Measurements from ENCODE around the gene SELPLG. TPM values are rescaled to one million over a fixed set of nuclear protein-coding genes. Genes with fewer than 3 reads are reported as not detected.

The SELPLG gene
- total and polyA plus RNA-seq, 10 donors = 23.6 to 220 (median 72.4) TPM

DNA sequence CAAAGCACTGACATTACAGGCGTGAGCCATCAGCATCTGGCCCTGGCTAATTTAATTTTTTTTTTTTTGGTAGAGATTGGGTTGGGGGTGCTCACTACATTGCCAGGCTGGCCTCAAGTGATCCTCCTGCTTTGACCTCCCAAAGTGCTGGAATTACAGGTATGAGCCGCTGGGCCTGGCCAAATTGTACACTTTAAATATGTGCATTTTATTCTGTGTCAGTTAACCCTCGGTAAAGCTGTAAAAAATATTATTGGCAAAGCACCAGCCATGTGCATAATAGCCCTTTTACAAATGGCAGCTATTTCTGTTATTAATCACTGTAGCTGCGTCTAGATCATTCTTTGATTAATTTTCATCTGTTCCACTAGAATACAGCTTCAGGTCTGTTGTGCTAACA lies 47.8 kb downstream of the SELPLG start:
- Histone ChIP-seq H3K36me3 (no peaks in the 10 kb centered on the region), H3K27me3 (replicated peaks in 1 of 7) (no peaks in the 10 kb centered on the region), H3K4me3 (no peak overlapping the region), H3K4me1 (peaks cover 0 to 9% (median 0%) of the 10 kb centered on the region in 6 donors), H3K9me3 (no peaks in the 10 kb centered on the region), H3K27ac (no peak overlapping the region)
- 77 to 87% (median 85%) methylated on average over 4 of the region's 4 CpGs for WGBS, 5 donors
- no peak for TF ChIP-seq POLR2A (IDR thresholded peaks at IDR 0.05)
- TF ChIP-seq POLR2AphosphoS5 (IDR thresholded peaks at IDR 0.05) = no peak
- TF ChIP-seq, protein P1, sequence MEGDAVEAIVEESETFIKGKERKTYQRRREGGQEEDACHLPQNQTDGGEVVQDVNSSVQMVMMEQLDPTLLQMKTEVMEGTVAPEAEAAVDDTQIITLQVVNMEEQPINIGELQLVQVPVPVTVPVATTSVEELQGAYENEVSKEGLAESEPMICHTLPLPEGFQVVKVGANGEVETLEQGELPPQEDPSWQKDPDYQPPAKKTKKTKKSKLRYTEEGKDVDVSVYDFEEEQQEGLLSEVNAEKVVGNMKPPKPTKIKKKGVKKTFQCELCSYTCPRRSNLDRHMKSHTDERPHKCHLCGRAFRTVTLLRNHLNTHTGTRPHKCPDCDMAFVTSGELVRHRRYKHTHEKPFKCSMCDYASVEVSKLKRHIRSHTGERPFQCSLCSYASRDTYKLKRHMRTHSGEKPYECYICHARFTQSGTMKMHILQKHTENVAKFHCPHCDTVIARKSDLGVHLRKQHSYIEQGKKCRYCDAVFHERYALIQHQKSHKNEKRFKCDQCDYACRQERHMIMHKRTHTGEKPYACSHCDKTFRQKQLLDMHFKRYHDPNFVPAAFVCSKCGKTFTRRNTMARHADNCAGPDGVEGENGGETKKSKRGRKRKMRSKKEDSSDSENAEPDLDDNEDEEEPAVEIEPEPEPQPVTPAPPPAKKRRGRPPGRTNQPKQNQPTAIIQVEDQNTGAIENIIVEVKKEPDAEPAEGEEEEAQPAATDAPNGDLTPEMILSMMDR (IDR thresholded peaks at IDR 0.05 in 8 of 11, conservative IDR thresholded peaks at IDR 0.05 in 3 of 11) = no peak
- intact Hi-C loops (cut with DNase I; ENCODE audit: low total_unique reads) = no loop called here
- DNase-seq = no peak

DNA sequence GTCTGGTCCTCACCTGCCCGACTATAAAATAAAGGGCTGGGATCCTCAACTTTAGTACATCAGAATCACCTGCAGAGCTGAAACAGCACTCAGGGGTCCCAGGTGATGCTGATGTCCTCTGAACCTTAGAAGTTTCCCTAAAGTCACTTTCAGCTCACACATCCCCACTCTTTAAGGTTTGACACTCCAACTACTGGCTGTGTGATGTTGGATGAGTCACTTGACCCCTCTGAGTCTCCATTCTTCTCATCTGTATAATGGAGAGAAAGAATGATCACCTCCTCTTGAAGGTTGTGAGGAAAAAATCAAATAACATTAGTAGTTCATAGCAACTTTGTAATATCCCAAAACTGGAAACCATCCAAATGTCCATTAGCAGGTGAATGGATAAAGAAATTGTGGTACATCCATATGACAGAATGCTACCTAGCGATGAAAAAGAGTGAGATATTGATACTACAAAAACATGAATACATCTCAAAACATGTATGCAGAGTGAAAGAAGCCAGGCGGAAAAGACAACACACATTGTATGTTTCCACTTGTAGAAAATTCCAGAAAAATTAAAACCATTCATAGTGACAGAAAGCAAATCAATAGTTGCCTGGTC lies 49.1 kb downstream of the SELPLG start:
- Histone ChIP-seq H3K27me3 (replicated peaks in 1 of 7) (no peaks in the 10 kb centered on the region), H3K4me1 (peaks cover 0 to 12% (median 0%) of the 10 kb centered on the region in 6 donors), H3K9me3 (no peaks in the 10 kb centered on the region), H3K4me3 (no peak overlapping the region), H3K36me3 (no peaks in the 10 kb centered on the region), H3K27ac (no peak overlapping the region)
- intact Hi-C loops (cut with DNase I; ENCODE audit: low total_unique reads) = no loop called here
- WGBS, 5 donors = 71 to 91% (median 83%) methylated on average over 3 of the region's 3 CpGs
- DNase-seq = no peak
- TF ChIP-seq, protein P1 (IDR thresholded peaks at IDR 0.05 in 8 of 11, conservative IDR thresholded peaks at IDR 0.05 in 3 of 11) = no peak
- TF ChIP-seq POLR2A (IDR thresholded peaks at IDR 0.05) (no peak), POLR2AphosphoS5 (IDR thresholded peaks at IDR 0.05) (no peak)

DNA sequence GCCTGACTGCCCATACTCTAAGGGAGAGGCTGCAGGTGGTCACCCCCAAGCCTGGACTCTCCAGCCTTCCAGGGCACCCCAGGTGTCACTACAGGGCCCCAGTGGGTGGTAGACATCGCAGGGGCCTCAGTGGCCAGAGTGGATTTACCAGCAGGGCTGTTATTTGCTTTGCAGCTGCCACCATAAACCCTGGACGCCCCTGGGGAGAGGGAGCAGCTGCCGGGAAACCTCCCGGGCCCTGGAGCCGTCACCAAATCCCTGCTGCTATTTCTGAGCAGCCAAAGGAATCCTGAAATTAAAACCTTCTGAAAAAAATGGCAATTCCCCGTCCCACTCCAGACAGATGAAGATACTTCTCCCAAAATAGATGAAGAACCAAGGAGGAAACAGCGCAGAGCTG lies 49.7 kb downstream of the SELPLG start:
- Histone ChIP-seq H3K4me1 (peaks cover 0 to 15% (median 0%) of the 10 kb centered on the region in 6 donors), H3K27ac (no peak overlapping the region), H3K9me3 (no peaks in the 10 kb centered on the region), H3K27me3 (replicated peaks in 1 of 7) (no peaks in the 10 kb centered on the region), H3K36me3 (no peaks in the 10 kb centered on the region), H3K4me3 (no peak overlapping the region)
- 81 to 89% (median 84%) methylated on average over 6 to 7 of the region's 7 CpGs for WGBS, 5 donors
- TF ChIP-seq POLR2AphosphoS5 (IDR thresholded peaks at IDR 0.05) = no peak
- TF ChIP-seq, protein P1 (IDR thresholded peaks at IDR 0.05 in 8 of 11, conservative IDR thresholded peaks at IDR 0.05 in 3 of 11) = no peak
- TF ChIP-seq POLR2A (IDR thresholded peaks at IDR 0.05) = no peak
- DNase-seq = peak; percentile 30
- intact Hi-C loops (cut with DNase I; ENCODE audit: low total_unique reads) = no loop called here

DNA sequence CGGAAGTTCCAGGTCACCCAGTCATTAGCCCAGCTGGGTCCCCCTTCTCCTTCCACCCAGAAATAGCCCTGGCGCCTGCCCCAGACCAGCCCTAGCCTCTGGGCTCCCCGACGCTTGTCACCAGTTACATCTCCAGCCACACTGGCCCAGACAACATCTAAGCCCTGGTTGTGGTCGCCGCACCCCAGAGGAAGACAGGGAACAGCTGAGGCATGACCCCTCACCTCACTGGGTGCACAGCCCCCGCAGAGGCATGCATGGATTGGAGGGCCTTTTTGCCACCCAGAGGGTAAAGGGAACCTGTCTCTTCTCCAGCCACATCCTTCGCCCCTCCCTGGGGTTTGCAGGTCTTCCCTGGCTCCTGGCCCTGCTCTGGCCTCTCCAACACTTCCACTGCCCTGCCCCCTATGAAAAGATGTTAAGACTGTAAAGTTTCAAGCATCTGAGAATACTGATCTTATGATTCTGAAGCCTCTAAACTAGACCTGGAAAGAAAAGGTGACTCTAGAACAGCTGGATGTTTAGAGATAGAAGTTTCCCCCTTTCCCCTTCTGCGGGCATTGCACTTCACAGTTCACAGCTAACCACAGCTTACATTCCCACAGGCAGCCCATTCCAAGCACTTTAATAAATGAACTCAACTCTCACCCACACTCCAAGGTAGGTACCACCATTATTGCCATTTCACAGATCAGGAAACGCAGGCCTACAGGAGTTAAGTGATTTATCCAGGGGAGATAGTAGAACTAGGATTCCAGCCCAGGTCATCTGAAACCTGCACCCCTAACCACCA lies 50.5 kb downstream of the SELPLG start:
- no peaks in the 10 kb centered on the region for H3K27me3 ChIP-seq (replicated peaks in 1 of 7)
- H3K4me3 ChIP-seq = no peak overlapping the region

More for the DNA sequence above, 50.5 kb downstream of the SELPLG start:
- WGBS, 5 donors = 74 to 84% (median 82%) methylated on average over 9 to 10 of the region's 10 CpGs
- TF ChIP-seq, protein P1 (IDR thresholded peaks at IDR 0.05 in 8 of 11, conservative IDR thresholded peaks at IDR 0.05 in 3 of 11) = no peak
- TF ChIP-seq POLR2A (IDR thresholded peaks at IDR 0.05) (no peak), POLR2AphosphoS5 (IDR thresholded peaks at IDR 0.05) (no peak)
- Histone ChIP-seq H3K9me3 (no peaks in the 10 kb centered on the region), H3K4me1 (peaks cover 0 to 15% (median 0%) of the 10 kb centered on the region in 6 donors), H3K36me3 (no peaks in the 10 kb centered on the region), H3K27ac (no peak overlapping the region)
- intact Hi-C loops (cut with DNase I; ENCODE audit: low total_unique reads) = no loop called here
- peak; percentile 59 for DNase-seq

All from spleen (tissue), 11 donors.